ENCODE results near the gene CCR3. TPM values are rescaled to one million over a fixed set of nuclear protein-coding genes. Genes with fewer than 3 reads are reported as not detected.
A peak's percentile ranks its signal among the peaks of the same experiment; 100 is the strongest.
"Not testable (repeated sequence)": the region's sequence is repeated elsewhere in the genome, so short reads cannot be mapped to it uniquely, and the experiment has no call there.

CCR3 gene
- total RNA-seq (2014; rRNA removed; shearing (Covaris generic); ENCODE audit: low replicate concordance): not detected in 2 replicates

DNA sequence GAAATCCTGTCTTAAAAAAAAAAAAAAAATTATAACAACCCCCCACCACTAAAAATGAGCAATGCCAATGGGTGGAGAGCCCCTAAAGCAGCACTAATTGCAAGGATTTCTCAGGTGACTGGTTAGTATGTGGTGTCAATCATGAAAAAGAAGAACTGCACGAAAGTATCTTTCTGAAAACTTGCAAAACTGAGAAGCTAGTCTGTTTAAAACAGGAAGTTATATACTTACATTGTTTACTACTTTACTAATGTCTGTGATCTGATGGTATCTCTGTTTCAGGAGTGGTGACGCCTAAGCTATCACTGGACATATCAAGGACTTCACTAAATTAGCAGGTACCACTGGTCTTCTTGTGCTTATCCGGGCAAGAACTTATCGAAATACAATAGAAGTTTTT, at the start of gene CCR3:
TSS of gene CCR3 (plus strand) at position 341 of the 400 bp plus-strand sequence. CDS start 22,699 bp downstream, outside the sequence.
- no peak for DNase-seq
- H3K36me3 ChIP-seq: no peaks in the 10 kb centered on the region
- no peaks in the 10 kb centered on the region for H3K9me3 ChIP-seq
- H3K27me3 ChIP-seq: no peaks in the 10 kb centered on the region
- H3K4me3 ChIP-seq: no peak within 1 kb of the TSS

DNA sequence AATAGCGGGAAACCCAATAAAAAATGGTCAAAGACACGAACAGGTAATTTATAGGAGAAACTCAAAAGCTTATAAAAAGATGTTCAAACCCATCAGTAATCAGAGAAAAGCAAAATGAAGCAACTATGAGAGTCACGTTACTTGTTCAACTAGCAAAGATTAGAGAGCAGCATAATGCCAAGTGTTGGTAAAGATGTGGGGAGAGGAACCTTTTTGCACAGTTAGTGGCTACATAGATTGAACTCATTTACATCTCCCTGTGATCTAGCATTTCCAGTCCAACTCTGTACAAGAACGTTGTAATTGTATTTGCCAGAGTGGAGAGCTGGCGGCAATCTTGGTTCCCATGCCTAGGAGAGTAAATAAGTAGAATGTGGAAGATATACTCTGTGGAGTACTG, 49.3 kb upstream of the CCR3 start:
- Histone ChIP-seq H3K36me3 (no peaks in the 10 kb centered on the region), H3K27me3 (no peaks in the 10 kb centered on the region), H3K4me3 (no peak overlapping the region), H3K9me3 (no peaks in the 10 kb centered on the region)
- DNase-seq: no peak

DNA sequence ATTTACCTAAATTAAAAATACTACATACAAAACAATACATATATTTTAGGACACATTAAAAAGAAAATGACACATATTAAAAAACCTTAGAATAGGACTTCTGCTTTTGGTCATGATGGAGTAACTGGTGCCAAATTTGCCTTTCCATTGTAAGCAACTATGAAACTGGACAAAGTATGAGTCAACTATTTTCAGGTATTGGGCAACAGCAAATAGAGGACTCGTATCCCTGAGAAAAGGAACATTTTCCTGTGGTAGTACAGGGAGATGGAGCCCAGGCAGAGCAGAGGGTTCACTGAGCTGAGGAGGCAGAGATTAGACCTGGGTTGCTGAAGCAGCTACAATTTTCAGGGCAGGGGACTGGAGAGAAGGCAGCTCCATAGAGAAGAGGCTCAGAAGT, 48.8 kb upstream of the CCR3 start:
- no peak for DNase-seq
- Histone ChIP-seq H3K9me3 (no peaks in the 10 kb centered on the region), H3K36me3 (no peaks in the 10 kb centered on the region), H3K27me3 (no peaks in the 10 kb centered on the region), H3K4me3 (no peak overlapping the region)

- no peaks in the 10 kb centered on the region for H3K9me3 ChIP-seq
- no peaks in the 10 kb centered on the region for H3K36me3 ChIP-seq
- no peak overlapping the region for H3K4me3 ChIP-seq
- H3K27me3 ChIP-seq: no peaks in the 10 kb centered on the region
- DNase-seq: no peak
Measured at GRCh38 chr3:46194868-46195553, 47.2 kb upstream of the CCR3 start.

- H3K36me3 ChIP-seq: no peaks in the 10 kb centered on the region
- DNase-seq: no peak
- no peak overlapping the region for H3K4me3 ChIP-seq
- no peaks in the 10 kb centered on the region for H3K9me3 ChIP-seq
- no peaks in the 10 kb centered on the region for H3K27me3 ChIP-seq
Measured at GRCh38 chr3:46196261-46196957, 45.9 kb upstream of the CCR3 start.

- no peak for DNase-seq
- H3K36me3 ChIP-seq: no peaks in the 10 kb centered on the region
- no peaks in the 10 kb centered on the region for H3K9me3 ChIP-seq
- H3K4me3 ChIP-seq: no peak overlapping the region
- no peaks in the 10 kb centered on the region for H3K27me3 ChIP-seq
Measured at GRCh38 chr3:46200211-46200610, 42.0 kb upstream of the CCR3 start.

- H3K27me3 ChIP-seq: no peaks in the 10 kb centered on the region
- no peaks in the 10 kb centered on the region for H3K9me3 ChIP-seq
- no peak for DNase-seq
- no peak overlapping the region for H3K4me3 ChIP-seq
- H3K36me3 ChIP-seq: no peaks in the 10 kb centered on the region
Measured at GRCh38 chr3:46200790-46201189, 41.5 kb upstream of the CCR3 start.

DNA sequence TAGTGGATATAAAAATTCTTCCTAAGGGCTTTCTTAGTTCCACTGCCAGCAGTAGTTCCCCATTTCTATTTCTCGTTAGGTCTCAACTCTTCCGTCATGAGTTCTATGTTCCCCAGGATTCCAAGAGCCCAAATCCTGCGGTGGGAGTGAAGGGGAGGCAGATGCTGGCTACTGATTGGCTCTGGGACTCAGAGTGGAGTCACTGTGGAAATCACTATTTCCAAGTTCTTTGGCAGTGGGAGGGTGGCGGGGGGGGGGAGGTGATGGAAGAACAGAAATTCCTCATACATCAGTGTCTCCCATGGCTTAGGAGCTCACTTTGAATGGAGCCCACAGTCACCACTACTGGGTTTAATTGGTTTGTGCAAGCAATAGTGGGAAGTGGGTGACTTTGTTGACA, 39.7 kb upstream of the CCR3 start:
- Histone ChIP-seq H3K36me3 (no peaks in the 10 kb centered on the region), H3K9me3 (no peaks in the 10 kb centered on the region), H3K4me3 (no peak overlapping the region), H3K27me3 (no peaks in the 10 kb centered on the region)
- no peak for DNase-seq

DNA sequence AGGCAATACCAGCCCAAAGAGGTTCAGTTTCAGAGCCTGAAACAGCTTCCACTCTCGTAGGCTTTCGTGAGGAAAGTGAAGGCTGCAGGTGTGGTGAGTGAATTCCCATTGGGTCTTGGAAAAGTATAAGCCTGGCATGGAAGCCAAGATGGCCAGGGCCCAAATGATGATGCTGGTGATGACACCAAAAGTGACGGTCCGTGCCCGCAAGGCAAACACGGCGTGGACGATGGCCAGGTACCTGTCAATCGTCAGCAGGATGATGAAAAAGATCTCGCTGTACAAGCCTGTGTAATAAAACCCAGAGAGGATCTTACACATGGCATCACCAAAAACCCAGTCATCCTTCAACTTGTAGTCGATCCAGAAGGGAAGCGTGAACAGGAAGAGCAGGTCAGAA, 38.6 kb upstream of the CCR3 start:
- Histone ChIP-seq H3K36me3 (no peaks in the 10 kb centered on the region), H3K27me3 (no peaks in the 10 kb centered on the region), H3K4me3 (no peak overlapping the region), H3K9me3 (no peaks in the 10 kb centered on the region)
- no peak for DNase-seq

GRCh38 chr3:46205286-46205960, 36.8 kb upstream of the CCR3 start:
- Histone ChIP-seq H3K36me3 (no peaks in the 10 kb centered on the region), H3K27me3 (no peaks in the 10 kb centered on the region), H3K4me3 (no peak overlapping the region), H3K9me3 (no peaks in the 10 kb centered on the region)
- DNase-seq: no peak

DNA sequence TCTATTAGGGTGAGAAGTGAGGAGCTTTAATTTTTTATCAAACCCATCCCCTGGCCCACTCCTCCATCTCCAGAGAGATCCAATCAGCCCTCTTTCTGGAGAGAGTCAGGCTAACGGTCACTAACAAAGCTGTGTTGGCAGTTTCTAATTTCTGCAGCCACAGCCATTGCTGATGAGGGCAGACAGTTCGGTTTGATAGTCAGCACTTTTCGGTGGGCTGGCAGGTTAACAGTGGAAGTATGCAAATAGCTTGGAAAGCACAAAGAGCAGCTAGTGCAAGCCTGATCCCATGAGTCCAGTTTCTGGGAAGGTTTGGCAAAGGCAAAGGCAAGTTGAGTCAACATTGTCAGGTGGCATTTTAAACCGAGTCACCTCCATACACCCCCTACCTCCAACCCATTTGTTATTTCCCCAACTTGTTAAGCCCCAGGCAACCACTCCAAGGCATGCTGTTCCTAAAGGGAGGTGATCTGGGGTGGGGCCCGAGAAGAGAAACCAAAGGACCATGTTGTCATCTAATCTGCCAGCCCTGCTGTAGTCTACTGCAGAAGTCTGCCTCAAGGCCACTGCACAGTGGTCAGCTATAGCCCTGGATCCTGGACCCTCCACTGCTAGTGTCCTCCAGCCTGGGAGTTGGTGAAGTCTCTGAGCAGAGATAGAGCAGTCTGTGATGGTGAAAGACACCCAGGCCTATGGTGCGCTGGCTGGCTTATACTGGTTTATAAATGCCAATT, 35.8 kb upstream of the CCR3 start:
- DNase-seq: no peak
- H3K36me3 ChIP-seq: no peaks in the 10 kb centered on the region
- H3K27me3 ChIP-seq: no peaks in the 10 kb centered on the region
- no peaks in the 10 kb centered on the region for H3K9me3 ChIP-seq
- no peak overlapping the region for H3K4me3 ChIP-seq

DNA sequence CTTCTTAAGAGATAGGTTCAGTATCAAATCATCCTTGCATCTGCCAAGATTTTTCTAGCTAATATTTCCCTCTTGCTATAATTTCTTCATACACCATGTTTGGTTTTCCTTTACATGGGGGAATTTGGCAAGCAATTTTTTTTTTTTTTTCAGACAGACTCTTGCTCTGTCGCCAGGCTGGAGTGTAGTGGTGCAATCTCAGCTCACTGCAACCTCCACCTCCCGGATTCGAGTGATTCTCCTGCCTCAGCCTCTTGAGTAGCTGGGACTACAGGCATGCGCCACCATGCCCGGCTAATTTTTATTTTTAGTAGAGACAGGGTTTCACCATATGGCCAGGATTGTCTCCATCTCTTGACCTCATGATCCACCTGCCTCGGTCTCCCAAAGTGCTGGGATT, 34.7 kb upstream of the CCR3 start:
- H3K27me3 ChIP-seq, H3K4me3 ChIP-seq, DNase-seq, H3K36me3 ChIP-seq, H3K9me3 ChIP-seq: not testable (repeated sequence)

DNA sequence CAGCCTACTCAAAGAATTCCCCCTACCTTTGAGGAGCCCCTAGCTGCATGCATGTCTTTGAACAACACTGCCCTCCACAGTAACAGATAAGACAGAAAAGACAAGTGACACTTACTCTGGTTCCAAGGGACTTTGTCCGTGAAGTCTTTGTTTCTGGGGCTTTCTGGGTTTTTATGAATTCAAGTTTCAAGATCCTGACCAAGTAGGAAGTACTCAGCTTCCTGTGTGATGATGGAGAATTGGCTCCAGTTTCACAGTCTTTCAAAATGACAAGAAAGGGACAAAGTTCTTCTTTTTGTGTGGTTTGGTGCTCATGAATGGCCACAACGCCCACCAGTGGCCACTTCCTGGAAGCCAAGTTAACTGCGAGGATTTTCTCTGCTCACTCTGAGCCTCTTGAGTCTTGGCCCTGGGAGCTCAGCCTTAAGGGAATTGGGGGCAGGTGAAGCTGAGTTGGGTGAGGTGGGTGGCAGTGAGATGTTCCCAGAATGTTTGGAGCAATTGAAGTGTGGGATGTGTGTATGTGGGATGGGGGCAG, 34.0 kb upstream of the CCR3 start, which contains the start of gene CCR1:
TSS of gene CCR1 (minus strand) at position 147 of the 538 bp plus-strand sequence. CDS start 4,000 bp downstream, outside the sequence.
- Histone ChIP-seq H3K36me3 (no peaks in the 10 kb centered on the region), H3K4me3 (no peak within 1 kb of the TSS), H3K27me3 (no peaks in the 10 kb centered on the region), H3K9me3 (no peaks in the 10 kb centered on the region)
- DNase-seq: no peak

- Histone ChIP-seq H3K27me3 (no peaks in the 10 kb centered on the region), H3K36me3 (no peaks in the 10 kb centered on the region), H3K9me3 (no peaks in the 10 kb centered on the region), H3K4me3 (no peak overlapping the region)
- DNase-seq: no peak
Measured at GRCh38 chr3:46209053-46209452, 33.2 kb upstream of the CCR3 start.

- peak; percentile 56 for DNase-seq
- H3K36me3 ChIP-seq: no peaks in the 10 kb centered on the region
Measured at GRCh38 chr3:46209746-46210470, 32.4 kb upstream of the CCR3 start.

DNA sequence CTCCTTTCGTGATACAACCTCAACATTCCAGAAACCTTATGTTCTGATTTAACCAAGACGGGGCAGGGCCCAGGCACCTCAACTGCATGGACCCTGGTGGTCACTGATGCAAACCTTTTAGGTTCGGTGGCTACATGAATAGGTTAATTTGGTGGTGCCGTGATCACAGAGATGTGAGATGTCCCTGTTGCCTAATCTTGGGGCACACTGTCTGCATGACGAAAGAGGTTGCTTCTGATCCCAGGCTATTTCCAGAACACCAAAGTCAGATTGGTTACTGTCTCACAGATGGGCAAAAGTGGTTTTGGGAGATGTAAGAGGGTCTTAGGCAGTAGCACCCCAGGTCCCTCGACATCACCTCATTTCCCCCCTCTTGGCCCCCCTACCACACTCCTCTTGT, 30.2 kb upstream of the CCR3 start:
- DNase-seq: no peak
- H3K9me3 ChIP-seq: no peaks in the 10 kb centered on the region
- H3K4me3 ChIP-seq: no peak overlapping the region
- H3K36me3 ChIP-seq: no peaks in the 10 kb centered on the region
- no peaks in the 10 kb centered on the region for H3K27me3 ChIP-seq

More at GRCh38 chr3:46209746-46210470, 32.4 kb upstream of the CCR3 start:
- H3K9me3 ChIP-seq: no peaks in the 10 kb centered on the region
- H3K4me3 ChIP-seq: no peak overlapping the region
- H3K27me3 ChIP-seq: no peaks in the 10 kb centered on the region

Data from MG63 (cell line).